Sciatic nerve (tissue), 2 donors: Measurements from ENCODE around the gene RBM17. TPM values are rescaled to one million over a fixed set of nuclear protein-coding genes. Genes with fewer than 3 reads are reported as not detected.
"Not testable (repeated sequence)": the region's sequence is repeated elsewhere in the genome, so short reads cannot be mapped to it uniquely, and the experiment has no call there.

Experiments
- ATAC-seq: fragments of 200-7000 bp; cut with Tn5 transposase; one replicate; pipeline ENCODE4 v1.9.1; 2020; ENCODE audit warnings: mild to moderate bottlenecking, moderate library complexity
- DNase-seq: peaks from one replicate; pipeline ENCODE4 v3.0.0-alpha.2; 2020; ENCODE audit warnings: low spot score
- intact Hi-C: fragments of 100-400 bp; cut with DNase I; formaldehyde crosslinking; loops from one replicate; pipeline ENCODE4 v1.14.2; 2022
- total RNA-seq: library from RNA; stranded (reverse); fragmentation: NEBNext Ultra II Directional; extraction: Animal tissue kit (Norgen Biotek cat#: 25700); gene quantifications from one replicate; pipeline ENCODE4 v1.2.1, GENCODE V29; 2021
- donor health status: DM: no; HTN: no; CAD: no.
- donor health status: DM: no; HTN: no; CAD: no.

RBM17 gene
- total RNA-seq, 1 donor from 2014 or later = 95.0 TPM

DNA sequence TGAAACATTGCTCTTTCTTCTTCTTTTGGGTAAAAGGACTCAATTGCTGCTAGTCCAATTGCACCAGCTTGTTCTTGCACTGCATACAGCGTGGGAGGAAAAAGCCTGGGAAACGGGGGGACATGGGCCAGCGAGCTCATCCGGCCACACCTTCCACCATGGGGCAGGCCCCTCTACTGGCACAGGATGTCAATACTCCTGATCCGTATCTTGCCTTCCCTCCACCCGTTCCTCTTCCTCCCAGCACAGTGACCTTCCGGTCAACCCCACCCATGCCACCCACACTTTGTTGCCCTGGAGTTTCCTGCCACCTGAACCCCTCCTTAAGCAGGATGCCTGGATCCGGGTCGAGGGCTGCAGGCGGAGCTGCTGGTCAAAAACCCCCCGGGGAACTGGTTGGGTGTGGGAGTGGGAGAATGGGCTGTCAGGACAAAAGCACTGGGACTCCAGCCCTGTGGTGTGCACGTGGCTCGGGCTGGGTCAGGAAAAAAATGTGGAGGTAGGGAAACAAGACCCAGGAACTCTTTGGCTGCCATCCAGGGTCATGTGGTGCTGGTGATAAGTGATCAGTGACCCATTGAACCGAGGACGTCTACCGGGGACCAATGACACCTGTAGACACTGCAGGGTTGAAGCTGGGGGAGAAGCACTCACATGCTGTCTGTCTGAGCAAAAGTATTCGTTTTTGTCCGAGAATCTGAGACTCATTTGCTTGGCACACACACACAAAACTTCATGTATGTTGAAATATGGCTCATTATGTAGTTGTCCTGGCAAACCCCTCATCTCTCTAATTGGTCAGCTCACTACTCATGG is 34.8 kb upstream of the RBM17 start:
- no peak for ATAC-seq
- no peak for DNase-seq
- intact Hi-C loops = no loop called here

DNA sequence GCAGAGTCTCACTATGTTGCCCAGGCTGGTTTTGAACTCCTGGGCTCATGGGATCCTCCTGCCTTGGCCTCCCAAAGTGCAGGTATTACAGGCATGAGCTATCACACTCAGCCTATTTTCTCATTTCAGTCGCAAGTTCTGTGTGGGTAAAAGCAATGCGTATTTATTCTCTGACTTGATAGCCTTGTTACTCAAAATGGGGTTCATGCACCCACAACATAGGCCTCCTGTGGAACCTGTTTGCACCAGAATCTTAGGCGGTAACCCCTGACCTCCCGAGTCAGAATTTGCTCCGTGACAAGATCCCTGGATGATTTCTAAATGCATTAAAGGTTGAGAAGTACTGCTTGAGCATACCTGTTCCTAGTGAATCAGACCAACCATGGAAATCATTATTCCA is 34.0 kb upstream of the RBM17 start:
- DNase-seq (no peak), ATAC-seq (no peak)
- intact Hi-C loops = no loop called here

GRCh38 chr10:6055929-6056328 is 32.9 kb upstream of the RBM17 start:
- intact Hi-C loops = no loop called here
- ATAC-seq = no peak
- no peak for DNase-seq

DNA sequence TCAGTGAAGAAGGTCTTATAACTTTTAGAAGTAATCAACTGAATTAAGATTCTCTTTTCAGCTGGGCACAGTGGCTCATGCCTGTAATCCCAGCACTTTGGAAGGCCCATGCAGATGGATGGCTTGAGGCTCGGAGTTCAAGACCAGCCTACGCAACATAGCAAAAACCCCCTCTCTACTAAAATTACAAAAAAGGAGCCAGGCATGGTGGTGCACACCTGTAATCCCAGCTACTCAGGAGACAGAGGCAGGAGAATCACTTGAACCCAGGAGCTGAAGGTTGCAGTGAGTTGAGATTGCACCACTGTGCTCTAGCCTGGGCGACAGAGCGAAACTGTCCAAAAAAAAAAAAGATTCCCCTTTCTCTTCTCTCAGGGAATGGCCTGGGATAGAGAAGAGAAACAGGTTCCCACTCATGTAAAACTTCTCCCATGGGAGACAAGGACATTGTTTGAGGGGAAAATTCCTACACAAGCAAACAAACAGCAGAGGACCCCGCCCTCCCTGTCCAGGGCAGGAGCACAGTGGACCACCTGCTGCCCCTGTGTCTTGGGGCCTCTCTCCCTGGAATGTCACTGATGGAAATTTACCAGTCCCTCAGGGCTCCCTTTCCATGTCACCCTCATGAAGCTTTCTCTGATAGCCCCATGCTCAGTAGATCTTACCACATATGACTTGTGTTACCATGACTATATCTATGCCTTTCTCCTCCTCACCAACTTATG is 32.3 kb upstream of the RBM17 start:
- intact Hi-C loops = no loop called here
- ATAC-seq = no peak
- no peak for DNase-seq

- intact Hi-C loops = no loop called here
- DNase-seq (no peak), ATAC-seq (no peak)
Measured at GRCh38 chr10:6058682-6059475, 30.0 kb upstream of the RBM17 start.

DNA sequence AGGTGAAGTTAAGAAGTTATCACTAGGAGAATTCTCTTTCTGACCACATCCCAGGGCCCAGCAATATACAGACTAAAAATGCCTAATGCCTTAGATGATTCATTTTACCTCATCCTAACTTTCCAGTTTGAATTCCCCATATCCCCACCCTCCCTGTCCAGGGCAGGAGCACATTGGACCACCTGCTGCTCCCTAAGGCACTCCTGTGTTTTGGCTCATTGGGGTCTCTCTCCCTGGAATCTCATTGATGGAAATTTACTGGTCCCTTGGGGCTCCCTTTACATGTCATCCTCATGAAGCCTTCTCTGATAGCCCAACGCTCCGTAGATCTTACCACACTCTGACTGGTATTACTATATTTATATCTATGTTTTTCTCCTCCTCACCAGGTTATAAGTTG is 29.3 kb upstream of the RBM17 start:
- DNase-seq = no peak
- intact Hi-C loops = no loop called here

DNA sequence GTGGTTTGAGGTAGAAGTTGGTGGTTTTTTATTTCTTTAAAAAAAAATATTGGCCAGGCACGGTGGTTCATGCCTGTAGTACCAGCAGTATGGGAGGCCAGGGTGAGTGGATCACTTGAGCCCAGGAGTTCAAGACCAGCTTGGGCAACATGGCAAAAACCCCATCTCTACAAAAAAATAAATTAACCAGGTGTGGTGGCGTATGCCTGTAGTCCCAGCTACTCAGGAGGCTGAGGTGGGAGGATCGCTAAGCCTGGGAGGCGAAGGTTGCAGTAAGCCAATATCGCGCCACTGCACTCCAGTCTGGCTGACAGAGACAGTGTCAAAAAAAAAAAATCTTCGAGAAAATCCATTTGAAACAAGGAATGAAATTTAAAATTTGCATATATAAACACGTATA is 27.8 kb upstream of the RBM17 start:
- intact Hi-C loops = no loop called here
- no peak for ATAC-seq
- DNase-seq = no peak

More for the DNA sequence above, 29.3 kb upstream of the RBM17 start:
- ATAC-seq = no peak

- peak; percentile 41 for ATAC-seq
Measured at GRCh38 chr10:6062101-6062771, 26.6 kb upstream of the RBM17 start, which contains the start of gene IL2RA. IL2RA (minus strand) TSS chr10:6062367; CDS start chr10:6062151, 216 bp downstream.

GRCh38 chr10:6064119-6064518 is 24.7 kb upstream of the RBM17 start:
- no peak for ATAC-seq
- intact Hi-C loops = no loop called here
- no peak for DNase-seq

More at GRCh38 chr10:6062101-6062771, 26.6 kb upstream of the RBM17 start, which contains the start of gene IL2RA:
- intact Hi-C loops = no loop called here
- no peak for DNase-seq

GRCh38 chr10:6064726-6065125 is 24.1 kb upstream of the RBM17 start:
- intact Hi-C loops, DNase-seq, ATAC-seq: not testable (repeated sequence)

DNA sequence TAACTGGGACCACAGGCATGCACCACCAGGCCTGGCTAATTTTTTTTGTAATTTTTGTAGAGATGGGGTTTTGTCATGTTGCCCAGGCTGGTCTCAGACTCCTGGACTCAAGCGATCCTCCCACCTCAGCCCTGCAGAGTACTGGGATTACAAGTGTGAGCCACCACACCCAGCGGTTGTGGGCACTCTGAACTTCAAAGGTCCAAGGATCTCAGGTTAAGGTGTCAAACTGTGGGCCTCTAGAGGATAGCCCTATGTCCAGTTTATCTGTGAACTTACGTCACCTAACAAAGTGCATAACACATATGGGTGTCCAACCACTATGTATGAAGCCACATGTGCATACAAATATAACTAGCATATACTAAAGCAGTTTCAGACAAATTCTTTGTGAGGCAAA is 23.4 kb upstream of the RBM17 start:
- intact Hi-C loops = no loop called here
- DNase-seq (no peak), ATAC-seq (no peak)

DNA sequence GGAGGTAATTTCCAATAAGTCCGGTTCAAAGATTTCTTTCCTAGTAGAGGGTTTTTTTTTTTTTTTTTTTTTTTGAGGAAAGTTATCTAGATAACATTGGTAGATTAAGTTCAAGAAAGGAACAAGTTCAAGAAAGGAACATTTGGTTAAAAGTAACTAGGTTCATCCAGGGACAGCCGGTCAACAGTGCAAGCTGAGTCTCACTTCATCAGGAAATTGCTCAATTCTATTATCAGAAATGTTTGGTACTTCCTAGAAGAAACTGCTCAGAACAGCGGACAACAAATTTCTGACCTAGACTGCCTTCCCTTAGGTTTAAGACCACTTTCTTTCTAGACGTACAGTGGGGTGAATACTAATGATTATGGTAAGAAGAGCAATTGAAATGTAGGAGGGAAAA is 23.0 kb upstream of the RBM17 start:
- DNase-seq (no peak), ATAC-seq (peak; percentile 60)
- intact Hi-C loops = no loop called here

DNA sequence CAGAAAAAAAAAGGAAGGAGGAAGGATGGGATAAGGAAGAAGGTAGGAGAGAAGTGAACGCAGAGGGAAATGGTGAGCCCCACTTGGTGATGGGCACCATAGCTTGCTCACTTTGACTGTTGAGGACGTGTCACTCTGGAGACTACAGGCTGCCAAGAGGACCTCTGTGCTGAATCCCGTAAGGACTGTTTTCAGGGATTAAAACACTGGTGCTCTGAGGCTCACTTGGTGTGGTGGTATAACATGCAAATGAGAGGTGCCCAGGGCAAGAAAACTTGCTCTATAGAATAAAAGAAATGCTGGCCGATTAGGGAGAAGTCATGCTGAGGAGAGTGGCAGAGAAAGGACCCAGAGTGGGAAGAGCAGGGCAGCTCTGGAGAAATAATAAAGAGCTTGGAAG is 21.4 kb upstream of the RBM17 start:
- DNase-seq = no peak
- intact Hi-C loops = no loop called here
- ATAC-seq = no peak

DNA sequence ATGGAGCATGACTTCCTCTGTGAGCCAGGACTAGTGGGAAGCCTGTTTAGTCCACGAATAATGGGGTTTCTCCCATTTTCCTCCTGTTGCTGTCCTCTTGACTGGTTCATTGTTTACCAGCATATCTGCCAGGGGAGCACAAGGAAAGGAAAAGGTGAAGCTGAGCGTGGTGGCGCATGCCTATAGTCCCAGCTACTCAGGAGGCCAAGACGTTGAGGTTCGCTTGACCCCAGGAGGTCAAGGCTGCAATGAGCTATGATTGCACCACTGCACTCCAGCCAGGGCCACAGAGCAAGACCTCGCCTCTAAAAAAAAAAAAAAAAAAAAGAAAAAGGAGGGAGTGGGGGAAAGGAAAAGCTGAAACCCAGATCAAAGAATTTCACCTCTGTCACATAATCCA is 20.8 kb upstream of the RBM17 start:
- DNase-seq (no peak), ATAC-seq (no peak)
- intact Hi-C loops = no loop called here

DNA sequence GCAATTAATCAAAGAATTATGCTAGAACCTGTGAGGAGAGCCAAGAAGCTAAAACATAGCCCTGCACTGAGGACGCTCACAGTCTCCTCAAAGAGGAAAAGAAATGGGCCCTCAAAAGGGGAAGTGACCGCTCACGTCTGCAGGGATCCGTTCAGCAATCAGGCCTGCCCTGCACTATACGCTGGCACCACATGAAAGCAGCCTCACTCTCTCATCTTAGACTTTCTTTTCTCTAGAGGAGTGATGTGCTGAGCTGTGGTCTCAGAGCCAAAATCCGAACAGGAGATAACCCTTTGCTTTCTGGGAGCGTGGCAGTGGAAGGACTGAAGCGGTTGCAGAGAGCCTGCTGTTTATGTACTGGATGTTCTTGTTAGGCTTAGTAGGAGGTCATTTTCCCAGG is 20.4 kb upstream of the RBM17 start:
- no peak for DNase-seq
- intact Hi-C loops = no loop called here
- ATAC-seq = peak; percentile 55

GRCh38 chr10:6069081-6069931 is 19.5 kb upstream of the RBM17 start:
- intact Hi-C loops = no loop called here
- ATAC-seq (no peak), DNase-seq (no peak)

GRCh38 chr10:6070660-6071059 is 18.2 kb upstream of the RBM17 start:
- DNase-seq = no peak
- intact Hi-C loops = loop anchor here (5.0 kb wide), 1 partner anchor 1428 kb away; no protein-coding TSS in a partner anchor
- no peak for ATAC-seq
